Mesenchymal stem cell (in vitro differentiated cells and primary cell): ENCODE measurements around the gene VWA3B.
A peak's percentile ranks its signal among the peaks of the same experiment; 100 is the strongest.

ENCODE experiments used
- DNase-seq: peaks from one replicate; pipeline ENCODE4 v3.0.0-alpha.2; 2013
- H2AFZ ChIP-seq: one replicate; pipeline ENCODE4 v1.6.1; 2013; ENCODE audit warnings: low read depth, mild to moderate bottlenecking, control low read depth, inconsistent platforms, low read length, moderate library complexity
- H2AK5ac ChIP-seq: 2 replicates; pipeline ENCODE4 v1.6.1; 2013; ENCODE audit warnings: low read length, moderate library complexity, mild to moderate bottlenecking, inconsistent platforms; ENCODE audit not compliant: severe bottlenecking
- H2BK120ac ChIP-seq: one replicate; pipeline ENCODE4 v1.6.1; 2013; ENCODE audit warnings: low read depth, mild to moderate bottlenecking, inconsistent platforms, low read length, moderate library complexity
- H2BK12ac ChIP-seq, 2 experiments: one replicate each; pipeline ENCODE4 v1.6.1; 2013; ENCODE audit warnings: inconsistent platforms in 2 of 2, low read length in 2 of 2, mild to moderate bottlenecking in 2 of 2, moderate library complexity in 2 of 2, control low read depth in 1 of 2
- H2BK15ac ChIP-seq: one replicate; pipeline ENCODE4 v1.6.1; 2013; ENCODE audit warnings: mild to moderate bottlenecking, low read depth, inconsistent platforms; ENCODE audit not compliant: poor library complexity, severe bottlenecking
- H2BK5ac ChIP-seq: 2 replicates; pipeline ENCODE4 v1.6.1; 2013; ENCODE audit warnings: low read depth, mild to moderate bottlenecking, low read length, control low read depth, inconsistent platforms; ENCODE audit not compliant: poor library complexity, severe bottlenecking
- H3K14ac ChIP-seq, 2 experiments: one replicate each; pipeline ENCODE4 v1.6.1; 2013; ENCODE audit warnings: inconsistent platforms in 2 of 2, low read length in 2 of 2, control low read depth in 1 of 2, mild to moderate bottlenecking in 1 of 2, moderate library complexity in 1 of 2
- H3K18ac ChIP-seq, 2 experiments: one replicate each; pipeline ENCODE4 v1.6.1; 2013; ENCODE audit warnings: inconsistent platforms in 2 of 2, low read length in 2 of 2, control low read depth in 1 of 2, low read depth in 1 of 2, mild to moderate bottlenecking in 1 of 2
- H3K23ac ChIP-seq, 2 experiments: one replicate each; pipeline ENCODE4 v1.6.1; 2013; ENCODE audit warnings: inconsistent platforms in 2 of 2, low read length in 2 of 2, mild to moderate bottlenecking in 2 of 2, moderate library complexity in 2 of 2, control low read depth in 1 of 2
- H3K27ac ChIP-seq: 2 replicates; pipeline ENCODE4 v1.5.1; 2013; ENCODE audit warnings: mild to moderate bottlenecking, moderate library complexity, low read length, control low read depth, inconsistent platforms; ENCODE audit not compliant: poor library complexity, severe bottlenecking
- H3K27me3 ChIP-seq, 2 experiments: 2 replicates each; pipeline versions ENCODE4 v1.6.1 to v1.7.0; 2013; ENCODE audit warnings: low read length in 2 of 2, mild to moderate bottlenecking in 2 of 2, moderate library complexity in 2 of 2, control low read depth in 1 of 2, inconsistent platforms in 1 of 2; ENCODE audit not compliant: control insufficient read depth in 1 of 2, insufficient read depth in 1 of 2
- H3K36me3 ChIP-seq, 2 experiments: 2 replicates each; pipeline versions ENCODE4 v1.6.1 to v1.7.0; 2013; ENCODE audit warnings: low read length in 2 of 2, control low read depth in 1 of 2, inconsistent platforms in 1 of 2, low read depth in 1 of 2, mild to moderate bottlenecking in 1 of 2; ENCODE audit not compliant: insufficient read depth in 2 of 2, control insufficient read depth in 1 of 2
- H3K4ac ChIP-seq, 2 experiments: one replicate each; pipeline ENCODE4 v1.6.1; 2013; ENCODE audit warnings: inconsistent platforms in 2 of 2, low read length in 2 of 2, mild to moderate bottlenecking in 2 of 2, moderate library complexity in 2 of 2, control low read depth in 1 of 2, low read depth in 1 of 2
- H3K4me1 ChIP-seq: 2 replicates; pipeline ENCODE4 v1.6.1; 2013; ENCODE audit warnings: low read depth, low read length, control low read depth; ENCODE audit not compliant: control insufficient read depth, insufficient read depth
- H3K4me2 ChIP-seq: 2 replicates; pipeline ENCODE4 v1.6.1; 2013; ENCODE audit warnings: low read length, mild to moderate bottlenecking, inconsistent platforms; ENCODE audit not compliant: poor library complexity, severe bottlenecking
- H3K4me3 ChIP-seq, 2 experiments: 2 replicates each; pipeline versions ENCODE4 v1.5.1 to v1.7.0; 2013; ENCODE audit warnings: low read length in 2 of 2, mild to moderate bottlenecking in 2 of 2, control low read depth in 1 of 2, low read depth in 1 of 2; ENCODE audit not compliant: insufficient read depth in 1 of 2
- H3K79me1 ChIP-seq: replicated peaks from 2 replicates; pipeline ENCODE4 v1.6.1; 2013; ENCODE audit warnings: mild to moderate bottlenecking, control low read depth, low read length, inconsistent platforms; ENCODE audit not compliant: poor library complexity, severe bottlenecking
- H3K9ac ChIP-seq: 2 replicates; pipeline ENCODE4 v1.7.0; 2013; ENCODE audit warnings: mild to moderate bottlenecking, low read length, moderate library complexity
- H3K9me3 ChIP-seq: 2 replicates; pipeline ENCODE4 v1.7.0; 2013; ENCODE audit warnings: mild to moderate bottlenecking, low read length; ENCODE audit not compliant: control insufficient read depth
- H4K8ac ChIP-seq: one replicate; pipeline ENCODE4 v1.6.1; 2013; ENCODE audit warnings: inconsistent platforms, mild to moderate bottlenecking, low read length, moderate library complexity
- H4K91ac ChIP-seq: one replicate; pipeline ENCODE4 v1.6.1; 2013; ENCODE audit warnings: mild to moderate bottlenecking, low read length, inconsistent platforms
- WGBS: methylation state at CpG from one replicate; pipeline ENCODE4 v1.1.7; 2013; ENCODE audit warnings: mixed read lengths; 5-methylcytosine and 5-hydroxymethylcytosine counted together

The VWA3B gene

DNA sequence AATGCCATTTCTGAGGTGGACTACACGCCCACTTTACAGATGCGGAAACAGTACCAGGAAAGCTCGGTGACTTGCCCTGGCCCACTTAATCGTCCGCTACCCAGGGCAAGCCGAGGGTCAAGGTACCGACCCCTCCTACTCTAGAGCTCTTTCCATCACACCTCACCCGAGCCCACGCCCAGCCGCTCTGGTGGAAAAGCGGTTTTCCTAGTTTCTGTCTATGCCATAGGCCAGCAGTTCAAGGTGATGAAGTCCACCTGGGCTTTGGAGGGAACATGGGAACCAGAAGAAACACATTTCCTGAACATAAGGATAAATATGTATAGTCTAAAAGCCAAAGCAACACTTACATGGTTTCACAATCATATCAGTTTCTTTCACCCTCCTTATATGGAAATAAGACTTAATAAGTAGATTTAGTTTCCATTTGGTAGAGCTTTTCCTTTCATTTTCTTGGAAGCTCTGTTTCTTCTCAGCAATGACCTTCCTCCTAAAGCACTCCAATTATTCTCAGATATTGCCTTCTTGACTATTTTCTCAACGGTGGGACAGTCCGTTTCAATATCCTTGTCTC, 567 bp downstream of the VWA3B start:
- H3K9ac ChIP-seq: peak overlapping the region; percentile 82
- H2BK12ac ChIP-seq: no peak overlapping the region
- no peak overlapping the region for H3K18ac ChIP-seq
- H3K27ac ChIP-seq: no peak overlapping the region
- H3K4me2 ChIP-seq: peak overlapping the region; percentile 74
- H3K9me3 ChIP-seq: no peaks in the 10 kb centered on the region
- H3K4me1 ChIP-seq: peaks cover 12% of the 10 kb centered on the region
- no peak overlapping the region for H3K14ac ChIP-seq
- no peaks in the 10 kb centered on the region for H3K79me1 ChIP-seq
- H3K4ac ChIP-seq: no peak overlapping the region
- 50% methylated on average over 7 of the region's 13 CpGs for WGBS
- H3K27me3 ChIP-seq: peaks cover 37 to 62% of the 10 kb centered on the region in 2 experiments
- H2BK120ac ChIP-seq: no peak overlapping the region
- H3K4me3 ChIP-seq: peak overlapping the region; percentile 53 to 79
- no peak overlapping the region for H4K91ac ChIP-seq
- DNase-seq: peak; percentile 18
- no peaks in the 10 kb centered on the region for H3K36me3 ChIP-seq
- H4K8ac ChIP-seq: peak overlapping the region; percentile 12
- H3K23ac ChIP-seq: no peak overlapping the region
- no peak overlapping the region for H2AK5ac ChIP-seq
- H2BK15ac ChIP-seq: peak overlapping the region; percentile 41
- peak overlapping the region; percentile 53 for H2AFZ ChIP-seq
- no peak overlapping the region for H2BK5ac ChIP-seq

DNA sequence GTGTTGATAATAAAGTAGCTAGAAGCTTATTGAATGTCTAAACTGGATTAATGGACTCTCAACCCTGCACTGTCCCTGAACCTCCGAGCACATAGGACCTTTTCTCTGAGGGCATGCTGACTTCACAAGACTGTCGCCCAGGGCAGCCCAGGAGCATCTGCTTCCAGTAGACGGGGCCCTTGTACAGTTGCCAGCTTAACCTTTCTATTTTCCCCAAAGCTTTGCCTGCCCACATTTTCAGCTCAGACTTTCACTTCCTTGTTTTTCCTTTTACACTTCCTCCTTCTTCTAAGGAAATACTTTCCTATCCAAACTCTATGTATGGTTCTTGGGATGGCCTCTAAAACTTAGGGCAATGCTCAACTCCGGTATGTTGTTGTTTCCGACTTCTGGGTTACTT, 1.3 kb downstream of the VWA3B start:
- H2AK5ac ChIP-seq: no peak overlapping the region
- peaks cover 37 to 57% of the 10 kb centered on the region in 2 experiments for H3K27me3 ChIP-seq
- no peaks in the 10 kb centered on the region for H3K9me3 ChIP-seq
- H2BK120ac ChIP-seq: no peak overlapping the region
- H3K4me1 ChIP-seq: peaks cover 12% of the 10 kb centered on the region
- H2AFZ ChIP-seq: no peak overlapping the region
- no peak overlapping the region for H3K27ac ChIP-seq
- H3K23ac ChIP-seq: no peak overlapping the region
- no peak overlapping the region for H3K4me2 ChIP-seq
- no peak overlapping the region for H3K4ac ChIP-seq
- no peak for DNase-seq
- no peak overlapping the region for H4K91ac ChIP-seq
- no peak overlapping the region for H3K9ac ChIP-seq
- H4K8ac ChIP-seq: no peak overlapping the region
- H2BK12ac ChIP-seq: no peak overlapping the region
- H3K14ac ChIP-seq: no peak overlapping the region
- no peak overlapping the region for H2BK5ac ChIP-seq
- H3K36me3 ChIP-seq: no peaks in the 10 kb centered on the region
- 91% methylated on average over 3 of the region's 5 CpGs for WGBS
- no peak overlapping the region for H2BK15ac ChIP-seq
- H3K18ac ChIP-seq: no peak overlapping the region
- H3K4me3 ChIP-seq: no peak overlapping the region
- no peaks in the 10 kb centered on the region for H3K79me1 ChIP-seq

DNA sequence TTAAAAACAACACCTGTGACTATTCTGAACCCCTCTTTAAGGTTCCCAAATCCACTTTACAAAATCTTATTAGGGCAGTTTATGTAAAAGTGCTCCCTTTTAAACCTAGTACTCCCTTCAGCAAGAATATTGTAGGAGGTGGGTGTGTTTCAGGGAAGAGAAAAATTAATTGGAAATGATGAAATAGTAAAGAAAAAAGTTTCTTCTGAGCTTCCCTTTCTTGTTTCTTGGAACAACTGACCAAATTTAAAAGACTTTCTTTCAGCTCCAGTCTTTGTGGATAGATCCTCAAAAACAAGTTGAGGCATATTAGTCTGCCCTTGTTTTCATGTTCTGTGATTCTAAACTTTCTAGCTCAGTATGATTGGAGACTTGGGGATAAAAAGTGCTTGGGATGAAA, 3.0 kb downstream of the VWA3B start:
- Histone ChIP-seq H2BK15ac (no peak overlapping the region), H3K4me1 (peaks cover 12% of the 10 kb centered on the region), H3K18ac (no peak overlapping the region), H4K8ac (no peak overlapping the region), H2BK12ac (no peak overlapping the region), H3K79me1 (no peaks in the 10 kb centered on the region), H3K4me3 (no peak overlapping the region), H3K4ac (no peak overlapping the region), H3K36me3 (no peaks in the 10 kb centered on the region), H3K4me2 (no peak overlapping the region), H3K14ac (no peak overlapping the region), H4K91ac (no peak overlapping the region), H3K27me3 (peaks cover 31 to 42% of the 10 kb centered on the region in 2 experiments), H3K23ac (no peak overlapping the region), H2BK120ac (no peak overlapping the region), H2AFZ (no peak overlapping the region), H3K9me3 (no peaks in the 10 kb centered on the region), H2BK5ac (no peak overlapping the region), H3K9ac (no peak overlapping the region), H2AK5ac (no peak overlapping the region), H3K27ac (no peak overlapping the region)
- no peak for DNase-seq

DNA sequence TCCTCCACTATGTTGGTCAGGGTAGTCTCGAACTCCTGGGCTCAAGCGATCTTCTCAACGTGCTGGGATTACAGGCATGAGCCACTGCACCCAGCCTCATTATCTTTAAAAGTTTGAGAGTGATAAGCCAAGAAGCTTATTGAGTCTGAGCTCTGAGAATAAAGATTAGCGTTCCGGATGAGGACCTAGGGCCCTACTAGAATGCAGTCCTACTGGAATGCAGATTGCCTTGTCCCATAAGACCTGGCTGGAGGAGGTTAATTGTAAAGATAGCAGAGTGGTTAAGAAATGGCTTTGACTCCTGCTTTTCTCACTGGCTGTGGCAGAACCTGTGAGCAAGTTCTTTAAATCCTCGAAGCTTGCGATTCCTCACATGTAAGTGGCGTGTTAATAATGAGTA, 4.0 kb downstream of the VWA3B start:
- H2BK15ac ChIP-seq: no peak overlapping the region
- no peak overlapping the region for H3K18ac ChIP-seq
- H3K9ac ChIP-seq: no peak overlapping the region
- no peak overlapping the region for H2BK120ac ChIP-seq
- peaks cover 12% of the 10 kb centered on the region for H3K4me1 ChIP-seq
- no peak overlapping the region for H2BK12ac ChIP-seq
- no peak overlapping the region for H3K14ac ChIP-seq
- no peak for DNase-seq
- H4K8ac ChIP-seq: no peak overlapping the region
- no peaks in the 10 kb centered on the region for H3K79me1 ChIP-seq
- peaks cover 23 to 32% of the 10 kb centered on the region in 2 experiments for H3K27me3 ChIP-seq
- no peak overlapping the region for H3K4me2 ChIP-seq
- H4K91ac ChIP-seq: no peak overlapping the region
- no peak overlapping the region for H3K27ac ChIP-seq
- WGBS: 74% methylated on average over 7 of the region's 8 CpGs
- no peak overlapping the region for H2AK5ac ChIP-seq
- no peak overlapping the region for H3K23ac ChIP-seq
- H3K36me3 ChIP-seq: no peaks in the 10 kb centered on the region
- H2AFZ ChIP-seq: no peak overlapping the region
- no peak overlapping the region for H2BK5ac ChIP-seq
- no peak overlapping the region for H3K4me3 ChIP-seq
- peaks cover 9% of the 10 kb centered on the region for H3K9me3 ChIP-seq
- H3K4ac ChIP-seq: no peak overlapping the region
